HG02943 (cell line): ENCODE results near the gene LRRFIP1.

Experiments
- ATAC-seq: cut with Tn5 transposase; IDR thresholded peaks from one replicate; pipeline ENCODE4 v1.9.1; 2021; ENCODE audit warnings: mild to moderate bottlenecking, low read depth, moderate library complexity; ENCODE audit not compliant: unreplicated experiment

The LRRFIP1 gene

GRCh38 chr2:237616734-237617586 lies 10.4 kb upstream of the LRRFIP1 start:
- no peak for ATAC-seq

- no peak for ATAC-seq
These were observed 9.8 kb upstream of the LRRFIP1 start for GRCh38 chr2:237617587-237617982.

GRCh38 chr2:237618449-237618848 lies 8.9 kb upstream of the LRRFIP1 start:
- no peak for ATAC-seq

- ATAC-seq: no peak
These were observed 3.7 kb upstream of the LRRFIP1 start for GRCh38 chr2:237623428-237624403.

- ATAC-seq: no peak
These were observed 2.8 kb upstream of the LRRFIP1 start for GRCh38 chr2:237624565-237624964.

- ATAC-seq: no peak
These were observed 2.1 kb upstream of the LRRFIP1 start for GRCh38 chr2:237625216-237625705.

- ATAC-seq: no peak
These were observed 1.6 kb upstream of the LRRFIP1 start for GRCh38 chr2:237625777-237626176.

- ATAC-seq: no peak
These were observed 460 bp upstream of the LRRFIP1 start for GRCh38 chr2:237626813-237627440.

GRCh38 chr2:237628247-237629187 lies 1.1 kb downstream of the LRRFIP1 start:
- ATAC-seq: no peak

- no peak for ATAC-seq
These were observed 1.8 kb downstream of the LRRFIP1 start for GRCh38 chr2:237629188-237629534.

GRCh38 chr2:237629739-237630138 lies 2.4 kb downstream of the LRRFIP1 start:
- ATAC-seq: no peak

GRCh38 chr2:237630216-237631000 lies 3.0 kb downstream of the LRRFIP1 start:
- ATAC-seq: no peak

GRCh38 chr2:237631007-237631785 lies 3.8 kb downstream of the LRRFIP1 start:
- no peak for ATAC-seq

GRCh38 chr2:237631801-237632585 lies 4.6 kb downstream of the LRRFIP1 start:
- no peak for ATAC-seq

GRCh38 chr2:237633061-237633561 lies 5.7 kb downstream of the LRRFIP1 start:
- ATAC-seq: no peak

GRCh38 chr2:237636578-237636977 lies 9.2 kb downstream of the LRRFIP1 start:
- ATAC-seq: no peak

GRCh38 chr2:237637429-237638135 lies 10.2 kb downstream of the LRRFIP1 start:
- no peak for ATAC-seq
